ENCODE data around the gene OGDHL.

Gene OGDHL

GRCh38 chr10:49688261-49688846, 73.8 kb downstream of the OGDHL start:
- DNase-seq: no peak

GRCh38 chr10:49686651-49687050, 75.5 kb downstream of the OGDHL start:
- DNase-seq: no peak

Data from activated CD8-positive, alpha-beta memory T cell treated with anti-CD3 and anti-CD28 coated beads, Interleukin-2, amount 50 U/mL, for 48 hours (primary cell).